ENCODE results near the gene RTRAF. TPM values are rescaled to one million over a fixed set of nuclear protein-coding genes. Genes with fewer than 3 reads are reported as not detected.

RTRAF gene
- total RNA-seq, 1 experiment from 2014 or later: 184 TPM

GRCh38 chr14:52020866-52021717 is 31.7 kb downstream of the RTRAF start:
- Histone ChIP-seq H3K27me3 (ENCODE audit: insufficient read depth, low read depth) (no peaks in the 10 kb centered on the region), H3K4me3 (no peak overlapping the region), H3K27ac (no peak overlapping the region), H3K4me2 (no peak overlapping the region), H3K4me1 (replicated peaks; ENCODE audit: insufficient read depth) (no peaks in the 10 kb centered on the region), H4K20me1 (ENCODE audit: insufficient read depth) (no peaks in the 10 kb centered on the region), H2AFZ (no peak overlapping the region), H3K9me3 (ENCODE audit: insufficient read depth, low read depth) (no peaks in the 10 kb centered on the region; the same call in 1 of the 2 replicates), H3K9me2 (ENCODE audit: insufficient read depth) (no peaks in the 10 kb centered on the region), H3F3A (ENCODE audit: insufficient read depth, low read depth) (no peaks in the 10 kb centered on the region; the same call in 1 of the 2 replicates), H3K36me3 (ENCODE audit: low read depth) (no peaks in the 10 kb centered on the region), H3K79me2 (ENCODE audit: low read depth) (no peaks in the 10 kb centered on the region)
- intact Hi-C loops (cut with micrococcal nuclease; ENCODE audit: unreplicated experiment): no loop called here
- ChIA-PET CTCF (interaction anchor here (0.6 to 0.7 kb wide), 2 partner anchors 25 to 227 kb away, joined by 3 to 4 read pairs; no protein-coding TSS in a partner anchor), POLR2A (ENCODE audit: unreplicated experiment) (no interaction called here)
- no peak for DNase-seq
- TF ChIP-seq CTCF (conservative IDR thresholded peaks at IDR 0.05) (no peak), EZH2 (IDR thresholded peaks at IDR 0.05; ENCODE audit: low read depth) (no peak)
- BruUV-seq (replicated peaks): no TSS peak

GRCh38 chr14:52021957-52022600 is 32.7 kb downstream of the RTRAF start:
- no peaks in the 10 kb centered on the region for H3K36me3 ChIP-seq (ENCODE audit: low read depth)
- H3F3A ChIP-seq (ENCODE audit: insufficient read depth, low read depth): no peaks in the 10 kb centered on the region; the same call in 1 of the 2 replicates
- H3K9me3 ChIP-seq (ENCODE audit: insufficient read depth, low read depth): no peaks in the 10 kb centered on the region; the same call in 1 of the 2 replicates
- H3K9me2 ChIP-seq (ENCODE audit: insufficient read depth): no peaks in the 10 kb centered on the region
- no peak overlapping the region for H3K4me2 ChIP-seq
- DNase-seq: no peak
- ChIA-PET POLR2A (ENCODE audit: unreplicated experiment) (no interaction called here), CTCF (no interaction called here)
- no peak overlapping the region for H3K27ac ChIP-seq
- no peaks in the 10 kb centered on the region for H4K20me1 ChIP-seq (ENCODE audit: insufficient read depth)
- no peaks in the 10 kb centered on the region for H3K27me3 ChIP-seq (ENCODE audit: insufficient read depth, low read depth)
- H3K4me3 ChIP-seq: no peak overlapping the region
- H3K79me2 ChIP-seq (ENCODE audit: low read depth): no peaks in the 10 kb centered on the region
- intact Hi-C loops (cut with micrococcal nuclease; ENCODE audit: unreplicated experiment): no loop called here
- no TSS peak for BruUV-seq (replicated peaks)
- H3K4me1 ChIP-seq (replicated peaks; ENCODE audit: insufficient read depth): no peaks in the 10 kb centered on the region
- no peak for TF ChIP-seq EZH2 (IDR thresholded peaks at IDR 0.05; ENCODE audit: low read depth)
- TF ChIP-seq CTCF (conservative IDR thresholded peaks at IDR 0.05): no peak
- H2AFZ ChIP-seq: no peak overlapping the region; the same call in 1 of the 2 replicates

- Histone ChIP-seq H3F3A (ENCODE audit: insufficient read depth, low read depth) (no peaks in the 10 kb centered on the region; the same call in 1 of the 2 replicates), H3K79me2 (ENCODE audit: low read depth) (no peaks in the 10 kb centered on the region), H3K4me2 (no peak overlapping the region), H3K27me3 (ENCODE audit: insufficient read depth, low read depth) (no peaks in the 10 kb centered on the region), H2AFZ (no peak overlapping the region), H3K4me1 (replicated peaks; ENCODE audit: insufficient read depth) (no peaks in the 10 kb centered on the region), H3K9me2 (ENCODE audit: insufficient read depth) (no peaks in the 10 kb centered on the region), H3K27ac (no peak overlapping the region), H3K36me3 (ENCODE audit: low read depth) (no peaks in the 10 kb centered on the region), H3K9me3 (ENCODE audit: insufficient read depth, low read depth) (no peaks in the 10 kb centered on the region; the same call in 1 of the 2 replicates), H4K20me1 (ENCODE audit: insufficient read depth) (no peaks in the 10 kb centered on the region), H3K4me3 (no peak overlapping the region)
- ChIA-PET CTCF (no interaction called here), POLR2A (ENCODE audit: unreplicated experiment) (no interaction called here)
- TF ChIP-seq EZH2 (IDR thresholded peaks at IDR 0.05; ENCODE audit: low read depth) (no peak), CTCF (conservative IDR thresholded peaks at IDR 0.05) (no peak)
- intact Hi-C loops (cut with micrococcal nuclease; ENCODE audit: unreplicated experiment): no loop called here
- no peak for DNase-seq
- no TSS peak for BruUV-seq (replicated peaks)
Measured at GRCh38 chr14:52023518-52023917, 34.2 kb downstream of the RTRAF start.

Measured in PC-9 (cell line).